ENCODE data around the gene INAFM2.
A peak's percentile ranks its signal among the peaks of the same experiment; 100 is the strongest.

Gene INAFM2

GRCh38 chr15:40361640-40362039, 38.1 kb downstream of the INAFM2 start:
- no peak for DNase-seq (ENCODE audit: low read depth in 2 of 2)

DNA sequence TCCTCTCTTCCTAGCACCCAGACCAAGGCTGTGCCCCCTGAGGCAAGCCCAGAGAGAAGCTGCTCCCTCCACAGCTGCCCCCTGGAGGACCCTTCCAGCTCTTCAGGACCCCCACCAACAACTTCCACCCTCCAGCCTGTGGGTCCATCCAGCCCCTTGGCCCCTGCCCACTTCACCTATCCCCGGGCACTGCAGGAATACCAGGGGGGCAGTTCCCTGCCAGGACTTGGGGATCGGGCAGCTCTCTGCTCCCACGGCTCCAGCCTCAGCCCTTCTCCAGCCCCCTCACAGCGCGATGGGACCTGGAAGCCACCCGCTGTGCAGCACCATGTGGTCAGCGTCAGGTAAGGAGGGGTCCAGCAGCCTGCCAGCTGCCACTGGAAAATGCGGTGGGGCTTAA, 40.1 kb downstream of the INAFM2 start:
- DNase-seq (ENCODE audit: low read depth in 2 of 2), result no peak

DNA sequence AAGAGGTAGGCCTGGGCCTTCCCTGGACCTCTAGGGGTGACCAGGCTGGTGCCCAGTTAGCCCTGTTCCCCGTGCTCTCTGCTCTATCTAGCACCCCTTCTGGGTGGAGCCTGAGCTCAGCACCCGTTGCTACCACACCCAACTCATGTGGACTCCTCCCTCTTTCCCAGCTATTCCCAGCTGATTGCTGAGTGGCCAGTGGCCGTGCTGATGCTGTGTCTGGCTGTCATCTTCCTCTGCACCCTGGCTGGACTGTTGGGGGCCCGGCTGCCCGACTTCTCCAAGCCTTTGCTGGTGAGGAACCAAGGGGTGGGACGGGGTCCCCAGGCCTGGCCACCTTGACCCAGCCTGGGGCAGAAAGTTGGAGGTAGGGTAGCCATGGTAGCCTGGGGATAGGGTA, 40.8 kb downstream of the INAFM2 start:
- no peak for DNase-seq (ENCODE audit: low read depth in 2 of 2)

GRCh38 chr15:40365016-40365415, 41.5 kb downstream of the INAFM2 start:
- no peak for DNase-seq (ENCODE audit: low read depth in 2 of 2)

- no peak for DNase-seq (ENCODE audit: low read depth in 2 of 2)
These were observed 42.3 kb downstream of the INAFM2 start for GRCh38 chr15:40365624-40366456.

GRCh38 chr15:40366457-40367370, 43.2 kb downstream of the INAFM2 start:
- no peak for DNase-seq (ENCODE audit: low read depth in 2 of 2)

DNA sequence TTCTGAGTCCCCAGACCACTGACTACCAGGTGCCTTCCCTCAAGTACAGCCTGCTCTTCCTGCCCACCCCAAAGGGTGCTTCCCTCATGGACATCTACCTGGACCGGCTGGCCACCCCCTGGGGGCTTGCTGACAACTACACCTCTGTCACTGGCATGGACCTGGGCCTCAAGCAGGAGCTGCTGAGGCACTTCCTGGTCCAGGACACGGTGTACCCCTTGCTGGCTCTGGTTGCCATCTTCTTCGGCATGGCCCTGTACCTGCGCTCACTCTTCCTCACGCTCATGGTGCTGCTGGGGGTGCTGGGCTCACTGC, 43.8 kb downstream of the INAFM2 start:
- DNase-seq (ENCODE audit: low read depth in 2 of 2), result no peak

- DNase-seq (ENCODE audit: low read depth in 2 of 2), result peak; percentile 70 to 76
These were observed 44.5 kb downstream of the INAFM2 start for GRCh38 chr15:40367686-40368611.

DNA sequence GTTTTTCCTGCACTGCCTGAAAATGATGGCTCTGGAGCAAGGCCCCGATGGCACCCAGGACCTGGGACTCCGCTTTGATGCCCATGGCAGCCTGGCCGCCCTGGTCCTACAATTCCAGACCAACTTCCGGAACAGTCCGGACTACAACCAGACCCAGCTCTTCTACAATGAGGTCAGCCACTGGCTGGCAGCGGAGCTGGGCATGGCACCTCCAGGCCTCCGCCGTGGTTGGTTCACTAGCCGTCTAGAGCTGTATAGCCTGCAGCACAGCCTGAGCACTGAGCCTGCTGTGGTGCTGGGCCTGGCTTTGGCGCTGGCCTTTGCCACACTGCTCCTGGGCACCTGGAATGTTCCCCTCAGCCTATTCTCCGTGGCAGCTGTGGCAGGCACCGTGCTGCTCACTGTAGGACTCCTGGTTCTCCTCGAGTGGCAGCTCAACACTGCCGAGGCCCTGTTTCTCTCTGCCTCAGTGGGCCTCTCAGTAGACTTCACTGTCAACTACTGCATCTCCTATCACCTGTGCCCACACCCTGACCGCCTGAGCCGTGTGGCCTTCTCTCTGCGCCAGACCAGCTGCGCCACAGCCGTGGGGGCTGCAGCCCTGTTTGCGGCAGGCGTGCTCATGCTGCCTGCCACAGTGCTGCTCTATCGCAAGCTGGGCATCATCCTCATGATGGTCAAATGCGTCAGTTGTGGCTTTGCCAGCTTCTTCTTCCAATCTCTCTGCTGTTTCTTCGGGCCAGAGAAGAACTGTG, 45.4 kb downstream of the INAFM2 start:
- DNase-seq (ENCODE audit: low read depth in 2 of 2), result no peak

DNA sequence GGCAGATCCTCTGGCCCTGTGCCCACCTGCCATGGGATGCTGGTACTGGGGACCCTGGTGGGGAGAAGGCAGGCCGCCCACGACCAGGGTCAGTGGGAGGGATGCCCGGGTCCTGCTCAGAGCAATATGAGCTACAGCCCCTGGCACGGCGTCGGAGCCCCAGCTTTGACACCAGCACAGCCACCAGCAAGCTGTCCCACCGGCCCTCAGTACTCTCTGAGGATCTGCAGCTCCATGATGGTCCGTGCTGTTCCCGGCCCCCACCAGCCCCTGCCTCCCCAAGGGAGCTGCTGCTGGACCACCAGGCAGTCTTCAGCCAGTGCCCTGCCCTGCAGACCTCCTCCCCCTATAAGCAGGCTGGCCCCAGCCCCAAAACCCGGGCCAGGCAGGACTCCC, 46.0 kb downstream of the INAFM2 start:
- DNase-seq (ENCODE audit: low read depth in 2 of 2), result no peak

- DNase-seq (ENCODE audit: low read depth in 2 of 2), result no peak
These were observed 46.5 kb downstream of the INAFM2 start for GRCh38 chr15:40369971-40370370.

- no peak for DNase-seq (ENCODE audit: low read depth in 2 of 2)
These were observed 49.5 kb downstream of the INAFM2 start for GRCh38 chr15:40372981-40373380.

Data from stimulated activated CD8-positive, alpha-beta memory T cell treated with anti-CD3 and anti-CD28 coated beads, Interleukin-2, amount 100 ng/mL, for 1 hour (primary cell).